ENCODE measurements around the gene RBMS3. TPM values are rescaled to one million over a fixed set of nuclear protein-coding genes. Genes with fewer than 3 reads are reported as not detected.

The RBMS3 gene
- total RNA-seq, 1 experiment from 2014 or later = 0.42 TPM

DNA sequence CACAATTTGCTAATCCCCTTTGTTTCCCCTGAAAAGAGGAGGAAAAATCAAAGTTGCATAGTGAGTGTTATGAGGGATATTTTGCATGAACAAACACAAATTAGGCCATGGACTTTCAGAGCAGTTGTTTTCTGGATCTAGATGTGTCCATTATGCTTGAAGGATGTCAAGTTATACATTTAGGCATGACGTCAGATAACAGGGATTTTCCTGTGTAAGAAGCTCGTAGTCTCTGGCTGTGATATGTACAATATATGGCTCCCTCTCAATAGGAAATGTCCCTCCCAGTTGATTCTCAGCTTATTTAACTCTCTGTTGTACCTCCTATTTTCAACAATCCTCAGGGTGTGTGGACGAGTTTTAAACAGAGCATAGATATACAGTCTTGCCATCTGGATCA lies 171.0 kb downstream of the RBMS3 start:
- H4K20me1 ChIP-seq (ENCODE audit: insufficient read depth) = no peaks in the 10 kb centered on the region
- H3K79me2 ChIP-seq (ENCODE audit: insufficient read depth, low read length) = no peaks in the 10 kb centered on the region
- POLR2A ChIA-PET = no interaction called here
- intact Hi-C loops (cut with micrococcal nuclease) = no loop called here
- H2AFZ ChIP-seq (ENCODE audit: low read depth, low read length, poor library complexity, severe bottlenecking) = no peak overlapping the region
- RAD21 ChIA-PET (ENCODE audit: low non-redundant PET in 1 of 2, low total read pairs in 2 of 2, uncharacterized antibody in 2 of 2, unreplicated experiment in 2 of 2) = no interaction called here
- no peak for TF ChIP-seq CBX3 (IDR thresholded peaks at IDR 0.05; ENCODE audit: low read depth)
- no peaks in the 10 kb centered on the region for H3K36me3 ChIP-seq (ENCODE audit: control insufficient read depth in 1 of 2, insufficient read depth in 2 of 2, low read length in 2 of 2)
- DNase-seq (ENCODE audit: low read depth, low spot score) = no peak
- no peaks in the 10 kb centered on the region for H3K4me1 ChIP-seq (ENCODE audit: control insufficient read depth in 1 of 2, insufficient read depth in 2 of 2, low read length in 2 of 2)
- no peaks in the 10 kb centered on the region for H3K9me2 ChIP-seq (ENCODE audit: insufficient read depth)
- CTCF ChIA-PET = no interaction called here
- no peaks in the 10 kb centered on the region for H3K27me3 ChIP-seq (ENCODE audit: insufficient read depth, low read length)
- H3K4me2 ChIP-seq (ENCODE audit: low read length) = no peak overlapping the region
- H3K27ac ChIP-seq (ENCODE audit: low read depth, low read length) = no peak overlapping the region
- no peak for ATAC-seq
- no peaks in the 10 kb centered on the region for H3K9me3 ChIP-seq (ENCODE audit: control insufficient read depth in 1 of 2, insufficient read depth in 1 of 2, low read depth in 1 of 2, low read length in 2 of 2)
- BruUV-seq (replicated peaks) = no TSS peak
- H3K9ac ChIP-seq (ENCODE audit: low read length) = no peak overlapping the region
- H3K4me3 ChIP-seq (replicated peaks in 1 of 2; ENCODE audit: low read depth in 1 of 2, low read length in 2 of 2) = no peak overlapping the region

DNA sequence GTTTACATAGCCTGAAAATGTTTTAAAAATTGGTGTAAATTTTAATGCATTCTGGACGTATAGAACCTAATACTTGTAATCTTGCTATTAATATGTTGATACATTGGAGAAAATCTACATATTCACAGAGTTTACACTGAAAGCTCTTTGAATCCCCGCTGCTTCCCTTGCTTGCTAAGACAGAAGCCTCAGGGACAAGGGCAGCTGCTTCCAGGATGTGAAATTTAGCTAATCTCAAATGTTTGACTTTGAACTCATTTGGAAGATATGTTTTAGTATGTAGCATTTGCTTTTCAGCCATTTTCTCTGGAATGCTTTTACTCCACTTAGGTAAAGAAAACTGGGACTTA lies 172.0 kb downstream of the RBMS3 start:
- intact Hi-C loops (cut with micrococcal nuclease) = no loop called here
- Histone ChIP-seq H3K9ac (ENCODE audit: low read length) (no peak overlapping the region), H3K4me3 (replicated peaks in 1 of 2; ENCODE audit: low read depth in 1 of 2, low read length in 2 of 2) (no peak overlapping the region), H3K9me2 (ENCODE audit: insufficient read depth) (no peaks in the 10 kb centered on the region), H3K27me3 (ENCODE audit: insufficient read depth, low read length) (no peaks in the 10 kb centered on the region), H3K27ac (ENCODE audit: low read depth, low read length) (no peak overlapping the region), H4K20me1 (ENCODE audit: insufficient read depth) (no peaks in the 10 kb centered on the region), H3K79me2 (ENCODE audit: insufficient read depth, low read length) (no peaks in the 10 kb centered on the region), H3K4me2 (ENCODE audit: low read length) (no peak overlapping the region), H2AFZ (ENCODE audit: low read depth, low read length, poor library complexity, severe bottlenecking) (no peak overlapping the region), H3K36me3 (ENCODE audit: control insufficient read depth in 1 of 2, insufficient read depth in 2 of 2, low read length in 2 of 2) (no peaks in the 10 kb centered on the region), H3K4me1 (ENCODE audit: control insufficient read depth in 1 of 2, insufficient read depth in 2 of 2, low read length in 2 of 2) (no peaks in the 10 kb centered on the region), H3K9me3 (ENCODE audit: control insufficient read depth in 1 of 2, insufficient read depth in 1 of 2, low read depth in 1 of 2, low read length in 2 of 2) (no peaks in the 10 kb centered on the region)
- POLR2A ChIA-PET = no interaction called here
- no TSS peak for BruUV-seq (replicated peaks)
- ATAC-seq (no peak), DNase-seq (ENCODE audit: low read depth, low spot score) (no peak)
- RAD21 ChIA-PET (ENCODE audit: low non-redundant PET in 1 of 2, low total read pairs in 2 of 2, uncharacterized antibody in 2 of 2, unreplicated experiment in 2 of 2) = no interaction called here
- CTCF ChIA-PET = no interaction called here
- TF ChIP-seq, protein P1, sequence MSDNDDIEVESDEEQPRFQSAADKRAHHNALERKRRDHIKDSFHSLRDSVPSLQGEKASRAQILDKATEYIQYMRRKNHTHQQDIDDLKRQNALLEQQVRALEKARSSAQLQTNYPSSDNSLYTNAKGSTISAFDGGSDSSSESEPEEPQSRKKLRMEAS (IDR thresholded peaks at IDR 0.05) = no peak
- TF ChIP-seq CEBPB (IDR thresholded peaks at IDR 0.05; ENCODE audit: low read depth) = no peak
- TF ChIP-seq ZFX (IDR thresholded peaks at IDR 0.05) = no peak
- TF ChIP-seq SIN3A (IDR thresholded peaks at IDR 0.05; ENCODE audit: low read depth) = no peak
- no peak for TF ChIP-seq FOSL1 (IDR thresholded peaks at IDR 0.05; ENCODE audit: low read depth)
- TF ChIP-seq, protein P2, sequence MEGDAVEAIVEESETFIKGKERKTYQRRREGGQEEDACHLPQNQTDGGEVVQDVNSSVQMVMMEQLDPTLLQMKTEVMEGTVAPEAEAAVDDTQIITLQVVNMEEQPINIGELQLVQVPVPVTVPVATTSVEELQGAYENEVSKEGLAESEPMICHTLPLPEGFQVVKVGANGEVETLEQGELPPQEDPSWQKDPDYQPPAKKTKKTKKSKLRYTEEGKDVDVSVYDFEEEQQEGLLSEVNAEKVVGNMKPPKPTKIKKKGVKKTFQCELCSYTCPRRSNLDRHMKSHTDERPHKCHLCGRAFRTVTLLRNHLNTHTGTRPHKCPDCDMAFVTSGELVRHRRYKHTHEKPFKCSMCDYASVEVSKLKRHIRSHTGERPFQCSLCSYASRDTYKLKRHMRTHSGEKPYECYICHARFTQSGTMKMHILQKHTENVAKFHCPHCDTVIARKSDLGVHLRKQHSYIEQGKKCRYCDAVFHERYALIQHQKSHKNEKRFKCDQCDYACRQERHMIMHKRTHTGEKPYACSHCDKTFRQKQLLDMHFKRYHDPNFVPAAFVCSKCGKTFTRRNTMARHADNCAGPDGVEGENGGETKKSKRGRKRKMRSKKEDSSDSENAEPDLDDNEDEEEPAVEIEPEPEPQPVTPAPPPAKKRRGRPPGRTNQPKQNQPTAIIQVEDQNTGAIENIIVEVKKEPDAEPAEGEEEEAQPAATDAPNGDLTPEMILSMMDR (IDR thresholded peaks at IDR 0.05 in 2 of 3, conservative IDR thresholded peaks at IDR 0.05 in 1 of 3; ENCODE audit: borderline replicate concordance in 1 of 3, insufficient read depth in 1 of 3, low read depth in 2 of 3, low read length in 2 of 3) = no peak
- TF ChIP-seq SRF (IDR thresholded peaks at IDR 0.05; ENCODE audit: low read depth) = no peak
- no peak for TF ChIP-seq RAD21 (IDR thresholded peaks at IDR 0.05; ENCODE audit: low read depth)
- TF ChIP-seq, protein P3, sequence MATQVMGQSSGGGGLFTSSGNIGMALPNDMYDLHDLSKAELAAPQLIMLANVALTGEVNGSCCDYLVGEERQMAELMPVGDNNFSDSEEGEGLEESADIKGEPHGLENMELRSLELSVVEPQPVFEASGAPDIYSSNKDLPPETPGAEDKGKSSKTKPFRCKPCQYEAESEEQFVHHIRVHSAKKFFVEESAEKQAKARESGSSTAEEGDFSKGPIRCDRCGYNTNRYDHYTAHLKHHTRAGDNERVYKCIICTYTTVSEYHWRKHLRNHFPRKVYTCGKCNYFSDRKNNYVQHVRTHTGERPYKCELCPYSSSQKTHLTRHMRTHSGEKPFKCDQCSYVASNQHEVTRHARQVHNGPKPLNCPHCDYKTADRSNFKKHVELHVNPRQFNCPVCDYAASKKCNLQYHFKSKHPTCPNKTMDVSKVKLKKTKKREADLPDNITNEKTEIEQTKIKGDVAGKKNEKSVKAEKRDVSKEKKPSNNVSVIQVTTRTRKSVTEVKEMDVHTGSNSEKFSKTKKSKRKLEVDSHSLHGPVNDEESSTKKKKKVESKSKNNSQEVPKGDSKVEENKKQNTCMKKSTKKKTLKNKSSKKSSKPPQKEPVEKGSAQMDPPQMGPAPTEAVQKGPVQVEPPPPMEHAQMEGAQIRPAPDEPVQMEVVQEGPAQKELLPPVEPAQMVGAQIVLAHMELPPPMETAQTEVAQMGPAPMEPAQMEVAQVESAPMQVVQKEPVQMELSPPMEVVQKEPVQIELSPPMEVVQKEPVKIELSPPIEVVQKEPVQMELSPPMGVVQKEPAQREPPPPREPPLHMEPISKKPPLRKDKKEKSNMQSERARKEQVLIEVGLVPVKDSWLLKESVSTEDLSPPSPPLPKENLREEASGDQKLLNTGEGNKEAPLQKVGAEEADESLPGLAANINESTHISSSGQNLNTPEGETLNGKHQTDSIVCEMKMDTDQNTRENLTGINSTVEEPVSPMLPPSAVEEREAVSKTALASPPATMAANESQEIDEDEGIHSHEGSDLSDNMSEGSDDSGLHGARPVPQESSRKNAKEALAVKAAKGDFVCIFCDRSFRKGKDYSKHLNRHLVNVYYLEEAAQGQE (IDR thresholded peaks at IDR 0.05; ENCODE audit: low read depth) = no peak
- no peak for TF ChIP-seq EGR1 (IDR thresholded peaks at IDR 0.05; ENCODE audit: low read depth)
- TF ChIP-seq JUND (IDR thresholded peaks at IDR 0.05) = no peak
- TF ChIP-seq YY1 (IDR thresholded peaks at IDR 0.05; ENCODE audit: extremely low read depth, insufficient replicate concordance, low read depth, low read length) = no peak
- no peak for TF ChIP-seq ZNF274 (IDR thresholded peaks at IDR 0.05; ENCODE audit: low read depth, low read length)
- TF ChIP-seq, protein P4, sequence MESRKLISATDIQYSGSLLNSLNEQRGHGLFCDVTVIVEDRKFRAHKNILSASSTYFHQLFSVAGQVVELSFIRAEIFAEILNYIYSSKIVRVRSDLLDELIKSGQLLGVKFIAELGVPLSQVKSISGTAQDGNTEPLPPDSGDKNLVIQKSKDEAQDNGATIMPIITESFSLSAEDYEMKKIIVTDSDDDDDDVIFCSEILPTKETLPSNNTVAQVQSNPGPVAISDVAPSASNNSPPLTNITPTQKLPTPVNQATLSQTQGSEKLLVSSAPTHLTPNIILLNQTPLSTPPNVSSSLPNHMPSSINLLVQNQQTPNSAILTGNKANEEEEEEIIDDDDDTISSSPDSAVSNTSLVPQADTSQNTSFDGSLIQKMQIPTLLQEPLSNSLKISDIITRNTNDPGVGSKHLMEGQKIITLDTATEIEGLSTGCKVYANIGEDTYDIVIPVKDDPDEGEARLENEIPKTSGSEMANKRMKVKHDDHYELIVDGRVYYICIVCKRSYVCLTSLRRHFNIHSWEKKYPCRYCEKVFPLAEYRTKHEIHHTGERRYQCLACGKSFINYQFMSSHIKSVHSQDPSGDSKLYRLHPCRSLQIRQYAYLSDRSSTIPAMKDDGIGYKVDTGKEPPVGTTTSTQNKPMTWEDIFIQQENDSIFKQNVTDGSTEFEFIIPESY (IDR thresholded peaks at IDR 0.05; ENCODE audit: extremely low read depth, insufficient replicate concordance, low read length) = no peak

Data from HCT116 (cell line).